ENCODE data around the gene TMBIM1.
"Not testable (repeated sequence)": the region's sequence is repeated elsewhere in the genome, so short reads cannot be mapped to it uniquely, and the experiment has no call there.

The TMBIM1 gene

GRCh38 chr2:218317835-218318234 lies 25.5 kb upstream of the TMBIM1 start:
- DNase-seq, result no peak

DNA sequence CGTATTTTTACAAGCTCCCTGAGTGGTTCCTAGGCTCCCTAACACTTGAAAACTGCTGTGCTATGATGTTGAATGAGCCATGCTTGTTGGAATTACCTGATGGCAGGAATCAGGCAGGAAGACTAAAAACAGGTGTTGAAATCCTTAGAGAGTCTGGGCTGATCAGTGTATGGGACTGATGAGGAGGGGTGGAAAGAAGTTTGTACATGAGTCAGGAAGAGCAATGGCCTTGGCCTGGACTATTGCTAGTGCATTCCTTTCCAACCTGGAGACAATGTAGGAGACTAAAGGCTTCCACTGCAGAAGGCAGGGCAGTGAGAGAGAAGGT lies 25.0 kb upstream of the TMBIM1 start:
- DNase-seq, result no peak

- DNase-seq, result no peak
Observed at GRCh38 chr2:218315397-218315796, 23.1 kb upstream of the TMBIM1 start.

DNA sequence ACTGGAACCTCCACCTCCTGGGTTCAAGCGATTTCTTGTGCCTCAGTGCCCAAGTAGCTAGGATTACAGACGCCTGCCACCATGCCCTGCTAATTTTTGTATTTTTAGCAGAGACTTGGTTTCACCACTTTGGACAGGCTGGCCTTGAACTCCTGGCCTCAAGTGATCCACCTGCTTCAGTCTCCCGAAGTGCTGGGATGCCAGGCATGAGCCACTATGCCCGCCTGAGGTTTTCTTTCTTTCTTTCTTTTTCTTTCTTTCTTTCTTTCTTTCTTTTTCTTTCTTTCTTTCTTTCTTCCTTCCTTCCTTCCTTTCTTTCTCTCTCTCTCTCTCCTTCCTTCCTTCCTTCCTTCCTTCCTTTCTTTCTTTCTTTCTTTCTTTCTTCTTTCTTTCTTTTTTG lies 22.5 kb upstream of the TMBIM1 start:
- DNase-seq, result not testable (repeated sequence)

GRCh38 chr2:218313356-218313755 lies 21.1 kb upstream of the TMBIM1 start:
- DNase-seq, result no peak

DNA sequence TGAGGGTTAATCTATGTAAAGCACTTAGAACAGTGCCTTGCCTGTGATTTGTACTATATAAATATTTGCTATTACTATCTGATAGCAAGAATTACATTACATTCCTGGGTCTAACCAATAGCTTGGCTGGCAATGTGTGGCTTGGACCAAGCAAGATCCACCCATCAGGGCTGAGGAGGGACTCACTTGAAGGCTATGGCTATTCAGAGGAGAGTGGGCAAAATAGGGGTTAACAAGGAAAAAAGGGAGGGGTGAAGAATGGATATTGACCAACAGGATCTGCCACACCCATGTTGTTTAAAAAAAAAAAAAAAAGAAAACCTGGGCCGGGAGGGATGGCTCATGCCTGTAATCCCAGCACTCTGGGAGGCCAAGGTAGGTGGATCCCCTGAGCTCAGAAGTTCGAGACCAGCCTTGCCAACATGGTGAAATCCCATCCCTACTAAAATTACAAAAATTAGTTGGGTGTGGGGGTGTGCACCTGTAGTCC lies 20.0 kb upstream of the TMBIM1 start:
- DNase-seq, result no peak

DNA sequence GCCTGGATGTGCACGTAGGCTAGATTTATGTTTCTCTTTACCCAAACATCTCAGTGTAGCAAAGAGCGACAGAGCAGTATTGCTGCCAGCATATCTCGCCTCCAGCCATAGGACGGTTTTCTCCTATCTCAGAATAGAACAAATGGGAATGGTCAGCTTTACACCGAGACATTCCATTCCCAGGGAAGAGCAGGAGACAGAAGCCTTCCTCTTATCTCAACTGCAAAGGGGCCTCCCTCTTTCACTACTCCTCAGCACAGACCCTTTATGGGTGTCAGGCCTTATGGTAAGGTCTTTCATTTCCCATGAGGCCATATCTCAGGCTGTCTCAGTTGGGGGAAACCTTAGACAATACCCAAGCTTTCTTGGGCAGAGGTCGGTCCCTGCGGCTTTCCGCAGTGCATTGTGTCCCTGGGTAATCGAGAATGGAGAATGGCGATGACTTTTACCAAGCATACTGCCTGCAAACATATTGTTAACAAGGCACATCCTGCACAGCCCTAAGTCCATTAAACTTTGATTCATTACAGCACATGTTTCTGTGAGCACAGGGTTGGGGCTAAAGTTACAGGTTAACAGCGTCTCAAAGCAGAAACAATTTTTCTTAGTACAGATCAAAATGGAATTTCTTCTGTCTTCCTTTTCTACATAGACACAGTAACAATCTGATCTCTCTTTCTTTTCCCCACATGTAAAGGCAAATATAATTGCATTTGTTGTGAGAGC lies 19.4 kb upstream of the TMBIM1 start:
- not testable (repeated sequence) for DNase-seq

DNA sequence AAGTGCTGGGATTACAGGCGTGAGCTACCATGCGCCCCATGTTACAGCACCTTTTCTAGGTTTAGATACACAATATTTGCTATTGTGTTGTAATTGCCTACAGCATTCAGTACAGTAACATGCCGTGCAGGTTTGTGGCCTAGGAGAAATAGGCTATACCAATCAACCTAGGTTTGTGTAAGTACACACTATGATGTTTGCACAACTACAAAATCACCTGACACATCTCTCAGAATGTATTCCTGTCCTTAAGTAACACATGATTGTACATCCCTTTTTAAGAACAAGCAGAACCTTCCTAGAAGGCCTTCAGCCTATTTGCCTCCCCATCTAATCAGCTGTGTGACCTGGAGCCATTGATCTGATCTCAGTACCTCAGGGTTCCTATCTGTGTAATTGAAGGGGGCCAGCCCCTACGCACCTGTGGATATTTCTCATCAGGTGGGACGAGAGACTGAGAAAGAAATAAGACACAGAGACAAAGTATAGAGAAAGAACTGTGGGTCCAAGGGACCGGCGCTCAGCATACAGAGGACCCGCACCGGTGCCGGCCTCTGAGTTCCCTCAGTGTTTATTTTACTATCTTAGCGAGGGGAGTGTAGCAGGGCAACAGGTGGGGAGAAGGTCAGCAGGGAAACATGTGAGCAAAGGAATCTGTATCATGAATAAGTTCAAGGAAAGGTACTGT lies 18.7 kb upstream of the TMBIM1 start:
- DNase-seq, result no peak

- no peak for DNase-seq
Observed at GRCh38 chr2:218307415-218308090, 15.2 kb upstream of the TMBIM1 start.

- no peak for DNase-seq
Observed at GRCh38 chr2:218306184-218306920, 14.0 kb upstream of the TMBIM1 start.

DNA sequence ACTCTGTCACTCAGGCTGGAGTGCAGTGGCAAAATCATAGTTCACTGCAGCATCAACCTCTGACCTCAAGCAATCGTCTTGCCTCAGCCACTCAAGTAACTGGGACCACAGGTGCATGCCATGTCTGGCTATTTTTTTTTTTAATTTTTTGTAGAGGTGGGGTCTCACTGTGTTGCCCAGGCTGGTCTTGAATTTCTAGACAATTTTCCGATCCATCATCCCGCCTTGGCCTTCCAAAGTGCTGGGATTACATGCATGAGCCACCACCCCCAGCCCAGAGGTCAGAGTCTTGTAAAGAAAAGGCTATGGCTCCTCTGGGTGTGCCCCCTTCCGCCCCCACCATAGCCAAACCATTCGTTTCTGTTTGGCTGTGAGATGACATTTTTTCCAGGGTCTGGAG lies 13.1 kb upstream of the TMBIM1 start:
- no peak for DNase-seq

GRCh38 chr2:218301176-218301819 lies 9.0 kb upstream of the TMBIM1 start:
- DNase-seq, result peak; percentile 88

GRCh38 chr2:218300141-218300540 lies 7.8 kb upstream of the TMBIM1 start:
- no peak for DNase-seq

DNA sequence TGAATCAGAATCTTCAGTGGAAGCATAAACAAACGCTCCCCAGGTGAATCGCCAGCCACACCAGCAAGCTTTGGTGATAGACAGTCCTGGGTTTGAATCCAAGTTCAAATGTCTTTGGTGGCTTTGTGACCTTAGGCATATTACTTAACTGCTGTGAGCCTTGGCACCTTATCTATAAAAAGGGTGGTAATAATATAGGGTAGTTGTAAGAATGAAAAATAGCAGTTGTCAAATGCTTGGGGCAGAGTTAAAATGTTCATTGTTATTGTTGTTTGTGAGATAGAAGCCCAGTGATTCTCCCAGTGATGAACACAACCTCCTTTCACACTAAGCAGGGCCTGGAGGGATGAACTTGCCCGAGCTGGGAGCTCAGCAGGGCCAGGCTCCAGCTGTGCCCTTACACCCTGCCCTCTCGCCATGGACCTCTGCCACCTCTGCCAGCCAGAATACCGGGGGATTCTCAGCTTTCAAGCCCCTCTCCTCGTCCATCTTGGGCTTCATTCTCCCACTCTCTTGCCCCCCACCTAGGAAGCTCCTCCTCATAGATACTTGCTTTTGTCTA lies 6.1 kb upstream of the TMBIM1 start:
- no peak for DNase-seq

GRCh38 chr2:218296847-218297246 lies 4.5 kb upstream of the TMBIM1 start:
- no peak for DNase-seq

GRCh38 chr2:218296200-218296599 lies 3.9 kb upstream of the TMBIM1 start:
- no peak for DNase-seq

GRCh38 chr2:218295029-218295428 lies 2.7 kb upstream of the TMBIM1 start:
- no peak for DNase-seq

DNA sequence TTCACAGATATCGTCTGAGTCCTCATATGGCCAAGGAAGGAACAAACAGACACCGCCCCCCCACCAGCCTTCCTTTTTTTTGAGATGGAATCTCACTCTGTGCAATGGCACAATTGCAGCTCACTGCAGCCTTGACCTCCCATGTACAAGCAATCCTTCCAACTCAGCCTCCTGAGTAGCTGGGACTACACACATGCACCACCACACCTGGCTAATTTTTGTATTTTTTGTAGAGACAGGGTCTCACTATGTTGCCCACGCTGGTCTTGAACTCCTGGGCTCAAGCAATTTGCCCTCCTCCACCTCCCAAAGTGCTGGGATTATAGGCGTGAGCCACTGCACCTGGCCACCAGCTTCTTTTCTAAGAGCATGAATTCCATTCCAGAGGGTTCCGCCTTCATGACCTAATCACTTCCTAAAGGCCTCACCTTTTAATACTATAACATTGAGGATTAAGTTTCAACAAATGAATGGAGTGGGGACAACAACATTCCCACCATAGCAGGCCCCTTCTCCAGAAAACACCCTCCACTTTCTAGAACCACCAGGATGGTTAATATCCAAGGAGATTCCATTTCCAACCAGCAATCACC lies 2.2 kb upstream of the TMBIM1 start:
- no peak for DNase-seq

DNA sequence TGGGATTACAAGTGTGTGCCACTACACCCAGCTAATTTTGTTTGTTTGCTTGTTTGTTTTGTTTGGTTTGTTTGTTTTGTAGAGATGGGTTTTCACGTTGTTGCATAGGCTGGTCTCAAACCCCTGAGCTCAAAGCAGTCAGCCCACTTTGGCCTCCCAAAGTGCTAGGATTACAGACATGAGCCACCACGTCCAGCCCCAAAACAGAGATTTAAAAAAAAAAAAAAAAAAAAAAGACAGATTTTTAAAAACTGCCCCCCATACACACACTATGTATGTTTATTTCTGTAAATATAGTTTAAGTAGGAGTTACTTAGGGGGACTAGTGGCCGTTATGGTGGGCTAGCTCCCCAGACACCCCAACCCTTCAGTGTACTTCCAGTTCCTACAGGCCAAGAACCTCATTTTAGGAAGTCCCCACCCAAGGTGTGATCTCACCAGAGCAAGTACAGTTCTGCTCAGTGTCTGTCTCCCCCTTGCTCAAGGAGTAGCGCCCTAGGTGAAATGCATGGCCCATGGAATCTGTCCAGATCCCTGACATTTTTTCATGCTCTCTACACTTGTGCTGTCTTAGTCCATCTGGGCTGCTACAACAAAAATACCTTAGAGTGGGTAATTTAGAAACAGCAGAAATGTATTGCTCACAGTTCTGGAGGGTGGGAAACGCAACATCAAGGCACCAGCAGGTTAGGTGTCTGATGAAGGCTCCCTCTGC lies 1.6 kb upstream of the TMBIM1 start:
- DNase-seq, result no peak

DNA sequence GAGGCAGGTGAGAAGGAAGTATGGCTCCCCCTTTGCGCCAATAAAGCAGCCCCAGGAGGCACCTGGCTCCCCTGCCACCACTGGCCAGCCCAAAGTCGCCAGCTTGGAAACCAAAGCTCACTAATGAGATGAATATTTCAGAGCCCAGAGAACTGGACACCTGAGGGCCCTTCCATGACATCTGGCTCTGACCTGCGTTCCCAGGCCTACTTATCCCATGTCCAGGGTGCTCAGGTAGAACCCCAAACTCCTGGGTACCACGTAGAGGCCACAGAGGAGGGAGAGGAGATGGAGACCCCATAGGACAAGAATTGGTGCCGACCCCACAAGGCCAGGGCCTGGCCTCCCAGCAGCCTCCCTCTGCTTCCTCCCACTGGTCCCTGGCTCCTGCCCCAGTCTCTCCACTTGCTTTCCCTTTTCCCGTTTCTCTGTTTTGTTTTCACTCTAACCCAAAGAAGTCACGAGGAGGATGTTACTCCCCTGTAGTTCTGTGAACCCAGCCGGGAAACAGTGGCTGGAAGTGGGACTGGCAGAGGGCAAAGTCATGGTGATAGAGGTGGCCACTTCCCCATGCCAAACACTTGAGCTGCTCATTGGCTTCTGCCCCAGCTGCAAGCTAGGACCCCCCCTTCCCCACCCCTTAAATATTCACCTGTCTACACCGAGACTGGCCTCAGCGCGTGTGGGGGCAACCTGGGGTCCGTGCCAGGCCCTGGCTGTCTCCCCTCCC lies 820 bp downstream of the TMBIM1 start:
- no peak for DNase-seq

Data from femur (tissue), 1 donor.